ENCODE data around the gene PIGB.
"Not testable (repeated sequence)": the region's sequence is repeated elsewhere in the genome, so short reads cannot be mapped to it uniquely, and the experiment has no call there.

PIGB gene

DNA sequence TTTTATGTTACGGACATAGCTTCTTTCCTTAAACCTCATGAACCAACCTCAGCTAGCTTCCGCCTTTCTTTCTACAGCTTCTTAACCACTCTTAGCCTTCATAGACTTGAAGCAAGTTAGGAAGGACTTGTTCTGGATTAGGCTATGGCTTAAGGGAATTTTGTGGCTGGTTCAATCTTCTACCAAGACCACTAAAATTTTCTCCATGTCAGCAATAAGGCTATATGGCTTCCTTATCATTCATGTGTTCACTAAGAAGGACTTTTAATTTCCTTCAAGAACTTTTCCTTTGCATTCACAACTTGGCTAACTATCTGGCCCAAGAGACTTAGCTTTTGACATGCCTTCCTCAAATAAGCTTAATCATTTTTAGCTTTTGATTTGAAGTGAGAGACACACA, 64.7 kb downstream of the PIGB start:
- no peak for DNase-seq

- no peak for DNase-seq
Measured at GRCh38 chr15:55387027-55387426, 68.0 kb downstream of the PIGB start.

DNA sequence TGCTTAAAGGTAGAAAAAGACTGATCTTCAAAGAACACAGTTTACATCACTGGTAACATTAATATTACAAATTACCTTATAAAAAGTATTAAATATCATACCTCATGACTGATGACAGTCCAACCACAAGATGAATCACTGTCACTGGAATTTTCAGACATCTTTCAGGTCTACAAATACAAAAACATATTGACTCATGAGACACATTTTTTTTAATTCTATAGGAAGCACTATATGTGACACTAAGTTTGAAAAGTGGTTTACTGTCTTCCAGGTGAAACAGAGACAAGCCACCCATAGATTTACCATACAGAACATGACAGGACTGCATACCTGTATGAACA, 70.2 kb downstream of the PIGB start:
- no peak for DNase-seq

GRCh38 chr15:55394694-55395093, 75.7 kb downstream of the PIGB start:
- DNase-seq, result no peak

- no peak for DNase-seq
Measured at GRCh38 chr15:55398243-55398642, 79.2 kb downstream of the PIGB start.

- DNase-seq, result not testable (repeated sequence)
Measured at GRCh38 chr15:55400050-55400449, 81.0 kb downstream of the PIGB start.

GRCh38 chr15:55401786-55402246, 82.8 kb downstream of the PIGB start:
- DNase-seq, result no peak

DNA sequence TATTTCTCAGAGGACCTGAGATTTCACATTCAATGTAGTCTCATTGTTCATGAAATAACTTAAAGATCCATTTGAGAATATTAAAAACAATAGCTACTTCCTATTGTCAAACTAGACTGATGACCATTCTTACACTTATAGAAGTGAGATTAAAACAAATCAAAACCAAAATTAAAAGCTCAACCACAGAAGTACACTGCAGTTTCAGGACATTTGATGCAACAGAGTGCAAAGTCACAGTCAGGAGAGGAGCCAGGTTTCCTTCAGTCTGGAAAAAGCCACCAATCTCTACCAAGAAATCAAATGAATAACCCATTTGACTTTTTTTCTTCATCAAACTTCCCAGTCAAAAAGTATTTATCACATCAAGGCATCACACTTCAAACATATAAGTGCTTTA, 83.7 kb downstream of the PIGB start:
- DNase-seq, result peak in 1 of 5 experiments; percentile 16

GRCh38 chr15:55403531-55403930, 84.5 kb downstream of the PIGB start:
- DNase-seq, result peak in 1 of 5 experiments; percentile 64
